Caki2 (cell line): ENCODE data around the gene TSHR. TPM values are rescaled to one million over a fixed set of nuclear protein-coding genes. Genes with fewer than 3 reads are reported as not detected.
"Not testable (repeated sequence)": the region's sequence is repeated elsewhere in the genome, so short reads cannot be mapped to it uniquely, and the experiment has no call there.

Experiments
- DNase-seq: peaks from one replicate; pipeline ENCODE4 v3.0.0-alpha.2; 2015; ENCODE audit warnings: low read depth
- in situ Hi-C: cut with HindIII; loops from 2 replicates; pipeline ENCODE4 v1.10.0; 2016; ENCODE audit warnings: low sequenced_read_pairs, low pct_unique_long_range_greater_than_20kb, mixed read lengths
- total RNA-seq: library from RNA; depleted of rRNA; stranded (reverse); fragments of >200 nt; shearing (Covaris generic); gene quantifications from 2 replicates; pipeline ENCODE4 v1.2.3, GENCODE V29; 2014; ENCODE audit warnings: low replicate concordance

Gene TSHR
- total RNA-seq, 1 experiment from 2014 or later: 0.81 TPM

DNA sequence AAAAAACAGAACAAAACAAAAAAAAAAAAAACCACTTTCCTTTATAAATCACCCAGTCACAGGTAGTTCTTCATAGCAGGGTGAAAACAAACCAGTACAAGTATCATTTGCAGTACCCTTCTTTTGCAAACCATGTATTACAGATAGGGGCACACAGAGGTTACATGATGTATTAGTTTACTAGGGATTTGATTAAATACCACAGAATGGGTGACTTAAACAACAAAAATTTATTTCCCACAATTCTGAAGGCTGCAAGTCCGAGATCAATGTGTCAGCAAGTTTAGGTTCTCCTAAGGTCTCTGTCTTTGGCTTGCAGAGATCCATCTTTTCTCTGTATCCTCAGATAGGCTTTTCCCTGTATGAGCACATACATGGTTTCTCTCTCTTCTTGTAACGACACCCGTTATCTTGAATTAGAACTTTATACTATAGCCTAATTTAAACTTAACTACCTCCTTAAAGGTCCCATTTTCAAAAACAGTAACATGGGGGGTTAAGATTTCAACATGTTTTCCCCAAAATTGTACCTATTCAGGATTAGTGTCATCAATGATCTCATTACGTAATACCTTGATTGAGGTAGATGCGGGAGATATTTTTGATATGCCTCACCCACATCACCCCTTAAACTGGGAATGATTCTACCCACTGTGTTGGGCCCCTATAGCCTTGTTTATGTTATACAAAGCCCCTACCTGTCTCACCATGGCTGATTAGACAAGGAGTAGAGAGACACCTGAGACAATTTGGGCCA is 10.4 kb upstream of the TSHR start:
- no peak for DNase-seq
- in situ Hi-C loops: no loop called here

DNA sequence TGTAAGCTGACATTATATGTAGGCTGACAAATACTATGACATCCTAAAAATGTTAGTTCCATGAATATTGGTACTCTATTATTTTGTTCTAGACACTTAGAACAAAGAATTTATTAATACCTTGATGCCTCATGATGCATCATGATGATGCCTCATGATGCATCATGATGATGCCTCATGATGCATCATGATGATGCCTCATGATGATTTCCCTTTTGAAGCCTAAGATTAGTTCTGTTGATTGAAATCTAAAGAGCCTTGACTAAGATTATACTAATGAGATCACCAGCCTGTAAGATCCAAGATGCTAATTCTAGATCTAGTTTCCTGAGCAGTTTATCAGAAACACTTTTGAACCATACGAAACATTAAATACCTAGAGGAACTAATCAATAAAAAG is 9.2 kb upstream of the TSHR start:
- DNase-seq: no peak
- in situ Hi-C loops: no loop called here

DNA sequence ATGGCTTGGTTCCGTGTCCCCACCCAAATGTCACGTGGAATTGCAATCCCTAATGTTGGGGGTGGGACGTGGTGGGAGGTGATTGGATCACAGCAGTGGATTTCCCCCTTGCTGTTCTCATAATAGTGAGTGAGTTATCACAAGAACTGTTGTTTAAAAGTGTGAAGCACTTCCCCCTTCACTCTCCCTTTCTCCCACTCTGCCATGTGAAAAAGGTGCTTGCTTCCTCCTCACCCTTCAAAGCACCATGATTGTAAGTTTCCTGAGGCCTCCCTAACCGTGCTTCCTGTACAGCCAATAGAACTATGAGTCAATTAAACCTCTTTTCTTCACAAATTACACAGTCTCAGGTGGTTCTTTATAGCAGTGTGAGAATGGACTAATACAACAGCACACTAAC is 8.6 kb upstream of the TSHR start:
- DNase-seq: no peak
- in situ Hi-C loops: no loop called here

DNA sequence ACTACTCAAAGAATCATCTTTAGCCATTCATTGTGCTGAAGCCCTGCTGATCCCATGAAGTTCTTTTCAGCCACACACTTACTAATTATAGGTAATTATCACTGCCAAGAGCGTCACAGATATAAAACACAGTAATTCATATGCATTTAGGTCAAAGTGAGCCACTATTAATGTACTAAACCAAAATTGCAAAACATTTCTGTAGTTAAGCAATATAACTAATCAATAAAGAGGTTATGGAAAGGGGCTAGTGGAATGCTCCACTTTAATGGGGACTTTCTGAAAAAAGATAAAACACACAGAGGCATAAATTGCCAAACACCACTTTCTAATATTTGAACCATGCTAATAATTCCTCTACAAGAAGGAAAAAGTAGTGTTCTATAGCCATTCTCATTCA is 7.1 kb upstream of the TSHR start:
- in situ Hi-C loops: no loop called here

DNA sequence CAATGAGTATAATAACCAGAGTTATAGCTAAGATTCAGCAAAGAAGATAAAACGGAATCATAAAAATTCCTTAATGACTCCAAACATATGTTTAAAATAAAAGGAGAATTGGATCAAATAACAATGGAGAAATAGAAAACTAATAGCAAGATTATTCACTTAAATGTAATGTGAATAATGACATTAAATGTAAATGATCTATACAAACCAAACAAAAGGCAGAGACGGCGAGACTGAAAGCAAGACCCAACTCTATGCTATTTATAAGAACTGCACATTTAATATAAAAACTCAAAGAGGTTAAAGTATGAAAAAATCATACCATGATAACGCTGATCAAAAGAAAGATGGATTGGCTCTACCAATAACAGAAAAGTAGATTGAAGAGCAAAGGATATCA is 3.9 kb upstream of the TSHR start:
- in situ Hi-C loops: no loop called here
- no peak for DNase-seq

More for the DNA sequence above, 7.1 kb upstream of the TSHR start:
- no peak for DNase-seq

DNA sequence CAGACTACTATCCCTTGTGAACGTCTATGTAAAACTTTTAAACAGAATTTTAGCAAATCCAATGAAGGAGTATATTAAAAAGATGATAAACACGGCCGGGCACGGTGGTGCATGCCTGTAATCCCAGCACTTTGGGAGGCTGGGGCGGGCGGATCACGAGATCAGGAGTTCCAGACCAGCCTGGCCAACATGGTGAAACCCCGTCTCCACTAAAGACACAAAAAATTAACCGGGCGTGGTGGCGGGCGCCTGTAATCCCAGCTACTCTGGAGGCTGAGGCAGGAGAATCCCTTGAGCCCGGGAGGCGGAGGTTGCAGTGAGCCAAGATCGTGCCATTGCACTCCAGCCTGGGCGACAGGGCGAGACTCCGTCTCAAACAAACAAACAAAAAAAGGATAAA is 2.2 kb upstream of the TSHR start:
- in situ Hi-C loops, DNase-seq: not testable (repeated sequence)

DNA sequence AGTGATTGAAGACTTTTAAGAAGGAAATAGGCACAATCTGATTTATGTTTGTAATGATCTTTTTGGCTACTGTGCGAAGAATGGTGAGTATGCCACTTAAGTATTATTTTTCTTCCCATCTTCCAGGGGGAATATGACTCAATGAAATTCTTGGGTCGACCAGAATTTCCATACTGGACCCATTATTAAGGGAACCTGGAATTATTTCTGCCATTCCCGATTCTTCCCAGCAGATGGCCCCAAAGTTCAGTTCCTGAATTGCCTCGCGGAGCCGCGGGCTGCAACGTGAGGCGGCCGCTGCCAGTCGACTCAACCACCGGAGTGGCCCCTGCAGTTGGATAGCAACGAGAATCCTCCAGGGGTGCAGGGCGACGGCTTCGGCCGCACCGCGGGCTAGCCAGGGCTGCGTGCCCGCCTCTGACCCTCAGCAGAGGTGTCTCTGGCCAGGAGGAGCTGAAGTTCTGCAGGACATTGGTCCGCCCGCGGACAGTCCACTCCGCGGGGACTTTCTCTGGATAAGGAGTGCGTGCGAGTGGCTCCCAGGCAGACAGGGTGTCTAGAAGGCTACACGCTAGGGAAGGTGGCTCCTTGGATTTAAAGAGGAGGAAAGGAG is 628 bp upstream of the TSHR start:
- in situ Hi-C loops: no loop called here
- peak; percentile 46 for DNase-seq

DNA sequence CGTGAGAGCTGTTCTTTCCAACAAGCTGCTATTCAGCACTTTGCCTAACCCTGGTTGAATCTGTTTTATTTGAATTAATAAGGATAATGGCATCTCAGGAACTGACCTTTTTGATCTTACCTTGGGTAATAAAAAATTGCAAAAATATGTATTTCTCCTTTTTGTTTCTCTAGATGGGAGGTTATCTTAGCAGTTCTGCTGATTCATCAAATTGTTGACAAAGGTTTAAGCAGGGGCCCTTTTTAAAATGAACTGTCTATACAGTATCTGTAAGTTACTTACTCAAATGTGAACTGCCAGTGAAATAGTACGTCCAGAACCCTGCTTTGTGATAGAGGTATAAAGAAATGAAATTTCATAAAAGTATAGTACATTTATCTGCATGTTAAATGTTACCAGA is 681 bp downstream of the TSHR start:
- in situ Hi-C loops: no loop called here
- no peak for DNase-seq

DNA sequence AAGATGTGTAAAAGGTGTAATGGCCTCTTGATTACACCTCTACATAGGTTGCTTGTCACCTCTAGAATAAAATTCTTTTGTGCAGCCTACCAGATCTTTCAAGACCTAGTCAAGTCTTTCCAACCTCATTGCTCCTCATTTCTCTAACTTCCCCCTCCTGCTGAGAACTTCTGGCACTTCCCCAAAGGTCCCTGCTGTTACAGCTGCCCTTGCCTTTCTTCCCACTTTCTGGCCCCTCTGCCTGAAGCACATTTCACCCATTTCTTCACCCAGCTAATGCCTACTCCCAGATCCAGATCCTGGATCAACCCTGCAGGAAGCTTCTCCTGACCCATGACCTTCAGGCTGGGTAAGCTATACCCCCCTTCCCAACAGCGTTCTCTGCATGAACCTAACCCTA is 1.5 kb downstream of the TSHR start:
- in situ Hi-C loops: no loop called here
- DNase-seq: no peak

DNA sequence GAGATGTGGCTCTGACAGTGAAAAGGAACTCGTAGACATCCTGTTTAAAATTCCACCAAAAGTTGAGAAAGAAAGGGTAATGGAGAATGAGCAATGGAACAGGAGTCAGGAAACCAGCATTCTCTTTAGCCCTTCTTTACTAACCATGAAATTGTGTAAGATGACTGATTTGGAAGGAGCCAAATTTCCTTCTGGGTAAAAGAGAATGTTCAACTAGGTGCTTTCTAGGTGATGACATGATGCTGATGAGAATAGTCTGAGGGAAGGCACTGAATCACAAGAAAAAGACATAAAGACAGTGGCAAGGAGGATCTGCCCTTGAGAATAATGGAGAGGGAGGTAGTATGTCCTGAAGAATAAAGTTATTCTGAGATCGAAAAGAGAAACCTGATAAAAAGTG is 2.2 kb downstream of the TSHR start:
- DNase-seq: no peak

DNA sequence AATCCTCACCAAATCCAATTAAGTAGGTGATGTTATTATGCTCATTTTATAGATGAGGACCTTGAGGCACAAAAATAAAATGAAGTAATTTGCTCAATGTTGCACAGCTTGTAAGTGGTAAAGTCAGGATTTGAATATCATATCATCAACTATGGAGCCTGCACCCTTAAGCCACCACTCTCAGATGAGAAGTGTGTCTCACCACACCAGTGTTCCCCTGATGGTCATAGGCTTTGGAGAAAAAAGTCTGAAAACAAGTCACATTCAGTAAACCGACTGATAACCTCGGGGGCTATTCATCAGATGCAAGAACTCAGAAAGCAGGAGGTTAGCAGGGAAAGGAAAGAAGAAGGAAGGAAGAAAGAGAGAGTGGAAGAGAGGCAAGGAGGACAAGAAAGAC is 2.8 kb downstream of the TSHR start:
- in situ Hi-C loops: no loop called here
- DNase-seq: no peak

More for the DNA sequence above, 2.2 kb downstream of the TSHR start:
- in situ Hi-C loops: no loop called here

DNA sequence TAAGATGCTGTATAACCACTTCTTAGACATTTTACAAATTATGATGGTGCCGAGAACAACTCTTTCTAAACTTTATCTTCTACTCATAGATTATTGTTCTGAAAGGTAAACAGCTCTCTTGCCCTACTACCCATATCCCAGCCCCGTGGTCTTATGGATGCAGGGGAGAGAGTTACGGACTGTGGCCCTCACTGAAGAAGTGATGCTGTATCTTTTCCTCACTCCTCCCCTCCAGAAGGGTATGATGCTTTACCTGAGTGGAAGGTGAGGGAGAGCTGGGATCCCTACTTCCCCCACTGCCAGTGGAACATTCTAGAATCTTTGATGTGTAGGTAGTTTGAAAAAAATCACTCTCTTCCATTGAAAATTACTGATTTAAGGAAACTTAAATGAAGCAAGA is 3.5 kb downstream of the TSHR start:
- DNase-seq: no peak
- in situ Hi-C loops: no loop called here

DNA sequence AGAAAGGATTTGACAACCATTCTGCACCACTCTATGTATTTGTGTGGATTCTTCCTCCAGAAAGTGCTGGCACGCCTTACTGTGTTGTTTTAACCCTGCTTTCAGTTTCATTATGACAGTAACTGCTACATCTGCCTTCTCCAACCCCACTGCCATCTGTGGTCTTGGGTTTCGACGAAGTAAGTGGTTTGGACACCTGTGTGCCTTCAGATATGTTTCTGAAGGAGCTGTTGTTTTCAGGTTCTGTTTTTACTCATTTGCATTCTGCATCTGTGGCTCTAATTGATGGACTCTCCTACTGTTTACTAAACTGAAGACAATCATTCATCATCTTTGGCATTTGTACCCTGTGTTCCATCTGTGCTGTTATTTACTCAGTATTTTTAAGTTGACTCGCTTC is 4.1 kb downstream of the TSHR start:
- in situ Hi-C loops: no loop called here
- no peak for DNase-seq

DNA sequence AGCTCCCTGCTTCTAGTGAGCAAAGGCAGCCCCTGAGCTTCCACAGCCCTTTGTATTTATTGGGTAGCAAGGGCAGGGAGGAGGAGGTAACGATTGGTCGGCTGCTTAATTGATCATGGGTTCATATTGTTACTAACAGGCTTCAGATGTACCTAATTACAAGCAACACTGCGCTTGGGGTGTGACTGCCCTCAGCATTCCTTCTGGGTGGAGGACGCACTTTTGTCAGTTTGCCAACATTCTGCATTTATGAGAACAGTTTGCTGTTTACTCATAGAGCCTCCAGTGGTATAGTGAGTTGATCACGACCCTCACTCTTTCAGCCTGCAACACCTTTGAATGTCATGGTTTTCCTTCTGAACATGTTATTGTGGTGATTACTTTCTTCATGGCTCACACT is 9.6 kb downstream of the TSHR start:
- no peak for DNase-seq
- in situ Hi-C loops: no loop called here

DNA sequence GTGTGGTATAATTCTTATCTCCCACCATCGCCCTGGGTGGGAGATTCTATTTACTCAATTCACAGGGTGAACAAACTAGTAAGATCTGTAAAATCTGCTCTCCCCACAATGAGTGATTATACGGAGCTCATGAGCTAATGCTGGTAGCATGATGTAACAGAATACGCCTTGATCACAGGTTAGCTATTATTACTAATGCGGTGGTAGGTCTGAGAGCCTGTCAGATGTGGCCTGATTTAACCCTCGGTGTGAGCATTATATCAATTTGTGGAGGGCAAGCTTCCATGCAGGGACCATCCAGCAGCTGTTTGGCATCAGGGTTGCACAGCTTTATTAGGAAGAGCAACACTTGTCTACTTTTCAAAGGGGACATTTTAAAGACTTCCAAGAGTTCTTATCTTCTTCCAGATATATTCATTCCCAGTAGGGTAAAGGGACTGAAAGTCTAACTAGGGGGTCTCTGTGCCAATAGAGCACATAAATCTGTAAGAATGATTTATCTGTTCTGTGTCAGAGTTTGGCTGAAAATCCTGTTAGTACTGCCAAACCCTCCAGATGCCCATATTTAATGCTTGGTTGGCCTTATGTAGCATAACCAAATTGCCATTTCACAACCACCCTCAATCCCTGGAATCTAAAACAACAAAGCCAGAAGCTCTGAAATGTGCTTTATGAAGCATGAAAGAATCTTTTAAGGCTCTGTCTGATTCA is 18.7 kb downstream of the TSHR start:
- in situ Hi-C loops: no loop called here

DNA sequence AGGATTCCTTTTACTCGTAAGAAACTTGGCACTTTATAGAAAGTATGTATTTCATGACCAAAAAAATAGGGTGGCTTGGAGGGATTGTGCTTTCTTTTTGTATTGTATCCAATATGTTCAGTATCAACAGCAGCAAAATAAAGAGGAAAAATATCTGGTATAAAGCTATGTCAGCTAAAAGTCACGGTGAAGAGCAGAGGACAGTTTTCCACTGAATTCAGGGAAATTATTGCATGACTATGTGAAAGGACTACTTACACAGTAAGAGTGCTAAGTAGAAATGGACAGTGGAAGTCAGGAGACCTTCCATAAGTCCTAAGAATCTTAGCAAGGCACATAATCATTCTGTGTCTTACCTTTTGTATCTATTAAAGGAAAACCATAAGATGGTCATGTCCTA is 19.3 kb downstream of the TSHR start:
- DNase-seq: no peak
- in situ Hi-C loops: no loop called here

More for the DNA sequence above, 18.7 kb downstream of the TSHR start:
- DNase-seq: peak; percentile 65

DNA sequence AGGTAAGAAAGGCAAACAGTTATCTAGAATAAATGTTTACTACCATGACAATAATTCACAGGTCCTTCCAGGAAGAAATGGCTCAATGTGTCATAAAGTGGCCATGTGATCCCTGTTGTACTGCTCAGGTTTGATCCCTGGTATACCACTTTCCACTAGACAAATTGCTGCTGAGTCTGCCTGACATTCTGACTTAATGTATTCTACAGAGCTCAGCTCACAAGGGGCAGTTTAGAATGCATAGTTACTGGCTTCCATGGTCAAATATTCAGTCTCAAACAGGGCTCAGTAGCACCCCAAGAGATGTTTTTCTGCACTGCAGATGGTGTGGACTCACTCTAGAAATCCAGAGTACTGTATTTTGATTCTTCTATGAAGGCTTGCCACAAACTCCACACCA is 21.8 kb downstream of the TSHR start:
- DNase-seq: no peak
- in situ Hi-C loops: no loop called here

DNA sequence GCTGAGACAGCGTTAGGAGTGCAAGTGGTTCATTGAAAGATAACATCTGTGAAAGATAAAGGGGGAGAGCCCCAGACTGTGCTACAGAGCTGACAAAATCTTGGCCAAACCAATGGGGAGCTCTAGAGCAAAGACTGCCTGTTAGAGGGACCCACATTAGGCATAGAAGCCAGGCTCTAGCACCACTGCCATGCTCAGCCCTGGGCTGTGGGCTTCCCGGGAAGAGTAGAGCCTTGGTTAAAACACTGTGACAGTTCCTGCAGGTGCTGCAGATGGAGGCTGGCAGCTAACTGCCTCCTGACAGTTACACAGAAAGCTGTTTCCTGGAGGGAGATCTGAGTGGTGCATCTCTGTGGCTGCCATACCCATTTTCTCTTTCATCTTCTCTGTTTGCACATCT is 23.0 kb downstream of the TSHR start:
- in situ Hi-C loops: no loop called here
- DNase-seq: no peak

DNA sequence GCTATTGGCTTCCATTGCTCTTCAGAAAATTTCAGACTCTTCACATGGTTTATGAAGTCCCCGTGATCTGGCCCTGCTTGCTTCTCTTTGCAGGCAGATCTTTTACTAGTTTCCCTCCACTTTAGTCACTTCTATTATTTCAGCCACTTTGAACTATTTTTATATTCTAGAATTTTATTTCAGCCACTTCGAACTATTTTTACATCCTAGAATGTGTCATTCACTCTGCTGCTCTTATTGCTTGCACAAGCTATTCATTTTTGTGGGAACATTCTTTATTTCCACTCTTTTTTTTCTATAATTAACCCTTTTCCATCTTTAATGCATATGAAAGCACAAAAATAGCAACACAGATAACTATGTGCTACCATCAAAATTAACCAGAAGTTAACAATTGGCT is 24.5 kb downstream of the TSHR start:
- no peak for DNase-seq
- in situ Hi-C loops: no loop called here

DNA sequence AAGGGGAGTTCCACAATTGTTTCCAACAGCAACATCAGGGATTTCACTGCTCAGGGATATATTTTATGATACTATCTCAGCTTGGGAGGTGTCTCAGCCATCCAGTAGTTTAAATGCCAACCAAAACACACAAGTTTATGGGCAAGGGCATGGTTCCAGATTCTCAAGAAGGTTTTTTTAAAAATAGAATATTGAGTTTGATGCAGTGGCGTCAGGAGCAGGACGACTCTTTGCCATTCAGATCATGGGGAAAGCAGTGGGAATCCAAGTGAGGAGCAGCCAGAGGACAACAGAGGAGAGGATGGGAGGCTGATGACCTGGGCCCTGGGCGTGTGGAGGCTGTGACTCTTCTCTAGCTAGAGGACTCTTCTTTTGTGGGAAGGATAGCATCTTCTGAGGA is 25.7 kb downstream of the TSHR start:
- DNase-seq: no peak
- in situ Hi-C loops: no loop called here
